ENCODE data around the gene GMPR.

GMPR gene

DNA sequence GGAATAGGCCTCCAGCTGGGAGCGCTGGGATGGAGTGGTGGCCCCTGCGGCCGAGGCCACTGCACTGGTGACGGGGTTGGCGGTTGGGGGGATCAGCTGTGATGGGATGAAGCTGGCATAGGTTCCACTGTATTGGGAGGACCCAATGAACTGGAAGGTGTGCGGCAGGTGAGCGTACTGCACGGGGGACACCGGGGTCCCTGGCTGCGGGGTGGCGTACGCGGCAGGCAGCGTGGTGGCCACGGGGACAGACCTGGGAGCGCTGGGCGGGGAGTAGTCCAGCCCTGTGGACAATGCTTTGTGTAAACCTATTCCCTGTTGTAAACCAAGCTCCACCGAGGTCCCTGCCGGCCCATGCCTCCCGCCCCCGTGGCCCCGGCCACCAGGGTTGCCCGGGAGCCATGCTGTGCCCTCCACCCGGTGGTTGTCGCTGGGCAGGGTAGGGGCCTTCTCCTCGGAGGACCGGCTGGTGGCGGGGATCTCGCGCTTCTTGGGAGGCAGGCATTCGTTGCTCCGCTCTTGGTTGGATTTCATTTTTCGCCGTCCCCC, 89.5 kb downstream of the GMPR start:
- DNase-seq (ENCODE audit: low read depth), result no peak

DNA sequence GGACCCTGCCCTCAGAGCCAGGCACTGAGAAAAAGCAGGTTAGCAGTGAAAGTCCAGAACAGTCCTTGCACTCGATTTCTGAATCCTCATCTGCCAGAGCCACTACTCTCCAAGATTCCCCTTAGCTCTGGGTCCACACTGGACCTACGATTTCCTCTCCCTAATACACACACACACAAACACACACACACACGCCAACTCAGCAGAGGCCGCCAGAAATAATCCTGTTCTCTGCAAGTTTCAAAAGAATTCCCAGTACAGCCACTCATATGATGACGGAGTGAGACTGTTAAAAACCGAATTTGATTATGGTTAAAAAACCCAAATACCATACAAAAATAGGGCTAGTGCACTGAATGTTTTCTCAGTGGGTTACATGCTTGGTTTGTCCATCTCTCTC, 90.8 kb downstream of the GMPR start:
- DNase-seq (ENCODE audit: low read depth), result no peak

DNA sequence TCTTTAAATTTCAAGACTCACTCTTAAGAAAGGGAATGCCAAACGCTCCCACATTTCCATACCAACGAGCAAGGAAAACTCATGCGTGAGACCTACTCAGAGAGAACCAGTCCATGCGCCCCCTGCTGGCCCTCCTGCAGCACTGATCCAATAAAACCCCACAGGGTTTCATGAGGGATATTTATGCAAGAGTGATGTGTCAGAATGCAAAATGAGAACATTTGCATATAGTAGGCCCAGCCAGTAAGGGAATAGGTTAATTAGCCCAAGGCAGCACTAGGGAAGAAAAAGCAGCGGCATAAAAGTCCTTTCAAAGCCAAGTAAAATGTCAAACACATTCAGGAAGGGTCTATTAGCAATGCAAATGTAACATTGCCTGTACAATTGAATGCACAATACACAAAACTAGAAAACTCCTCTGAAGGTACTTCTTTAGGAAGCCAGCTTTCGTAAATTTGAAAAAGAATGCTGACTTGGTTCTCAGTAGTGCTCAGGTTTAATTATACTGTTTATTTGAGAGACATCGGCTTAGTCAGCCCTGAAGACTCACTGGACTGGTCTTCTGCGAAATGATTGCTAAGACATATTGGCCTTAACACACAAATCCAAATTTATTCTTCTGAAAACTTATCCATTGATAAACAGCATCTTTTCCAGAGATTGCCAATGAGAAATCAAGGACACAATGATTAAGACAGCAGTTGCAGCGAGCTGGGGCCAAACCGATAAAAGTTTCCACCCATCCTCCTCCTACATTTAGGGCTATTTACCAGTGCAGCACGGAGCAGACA, 93.2 kb downstream of the GMPR start:
- peak; percentile 47 for DNase-seq (ENCODE audit: low read depth)

DNA sequence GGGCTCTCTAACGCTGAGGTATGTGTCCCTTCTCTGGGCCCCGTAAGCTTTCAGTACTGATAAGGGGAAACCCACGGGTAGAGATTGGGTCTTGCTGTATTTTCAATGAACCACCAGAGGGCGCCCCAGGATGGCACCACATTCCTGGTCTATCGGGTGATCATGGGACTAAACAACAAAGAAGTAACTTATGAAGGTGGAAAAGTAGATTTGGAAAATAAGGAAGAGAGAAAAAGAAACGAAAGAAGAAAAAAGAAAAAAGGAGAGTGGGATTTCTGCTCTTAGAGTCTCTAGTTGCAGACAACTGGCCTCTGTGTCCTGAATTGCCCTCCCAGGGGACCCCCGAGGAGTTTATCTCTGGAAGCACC, 93.8 kb downstream of the GMPR start:
- DNase-seq (ENCODE audit: low read depth), result peak; percentile 74

DNA sequence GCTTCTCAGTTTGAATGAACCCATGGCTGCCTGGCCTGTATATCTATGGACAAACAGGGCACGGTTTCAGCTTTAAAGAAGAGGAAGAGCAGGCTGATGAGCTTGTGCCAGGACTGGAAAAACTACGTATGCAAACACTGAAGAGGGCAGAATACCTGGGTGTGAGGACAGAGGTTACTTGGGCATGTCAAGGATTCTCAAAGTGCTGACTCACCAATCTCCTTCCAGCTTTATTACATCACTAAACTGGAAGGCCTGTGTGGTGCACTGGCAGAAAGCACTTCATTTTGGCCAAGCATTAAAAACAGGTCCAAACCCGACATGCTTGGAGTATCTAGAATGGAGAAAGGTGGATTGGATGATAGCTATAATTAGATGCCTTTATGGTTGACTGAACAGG, 95.2 kb downstream of the GMPR start:
- DNase-seq (ENCODE audit: low read depth), result no peak

DNA sequence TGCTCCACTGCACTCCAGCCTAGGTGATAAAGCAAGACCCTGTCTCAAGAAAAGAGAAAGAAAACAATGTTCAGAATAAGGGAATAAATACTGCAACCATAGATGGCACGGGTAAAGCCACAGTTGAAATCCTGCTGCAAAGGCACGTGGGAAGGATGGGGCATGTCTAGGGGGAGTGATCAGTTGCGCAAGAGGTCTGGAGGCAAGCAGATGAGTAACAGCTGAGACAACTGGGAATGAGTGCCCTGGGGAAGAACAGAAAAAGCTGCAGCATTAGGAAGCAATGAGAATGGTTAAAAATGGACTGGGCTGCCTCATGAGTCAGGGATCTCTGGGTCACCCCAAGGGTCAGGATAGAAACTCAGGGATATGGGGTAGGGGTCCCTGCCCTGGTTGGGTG, 96.3 kb downstream of the GMPR start:
- DNase-seq (ENCODE audit: low read depth), result no peak

DNA sequence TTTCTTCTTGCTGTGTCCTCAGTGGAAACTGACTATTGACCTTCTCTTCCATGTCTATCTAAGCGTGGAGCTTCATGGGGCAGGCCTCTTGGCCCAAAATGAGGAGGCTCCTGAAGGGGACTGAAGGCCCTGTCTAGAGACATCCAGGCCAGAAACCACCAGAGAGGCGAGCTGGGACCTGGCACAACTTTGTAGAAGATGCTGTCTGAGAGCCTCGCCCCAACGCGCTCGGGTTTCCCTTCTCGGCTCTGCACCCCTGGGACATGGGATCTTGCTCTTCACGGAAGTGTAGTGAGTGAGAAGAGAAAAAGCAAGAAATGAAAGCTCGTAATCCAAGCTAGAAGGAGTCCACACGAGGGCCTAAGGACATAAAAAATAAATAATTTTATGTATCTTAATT, 96.8 kb downstream of the GMPR start:
- DNase-seq (ENCODE audit: low read depth), result no peak

DNA sequence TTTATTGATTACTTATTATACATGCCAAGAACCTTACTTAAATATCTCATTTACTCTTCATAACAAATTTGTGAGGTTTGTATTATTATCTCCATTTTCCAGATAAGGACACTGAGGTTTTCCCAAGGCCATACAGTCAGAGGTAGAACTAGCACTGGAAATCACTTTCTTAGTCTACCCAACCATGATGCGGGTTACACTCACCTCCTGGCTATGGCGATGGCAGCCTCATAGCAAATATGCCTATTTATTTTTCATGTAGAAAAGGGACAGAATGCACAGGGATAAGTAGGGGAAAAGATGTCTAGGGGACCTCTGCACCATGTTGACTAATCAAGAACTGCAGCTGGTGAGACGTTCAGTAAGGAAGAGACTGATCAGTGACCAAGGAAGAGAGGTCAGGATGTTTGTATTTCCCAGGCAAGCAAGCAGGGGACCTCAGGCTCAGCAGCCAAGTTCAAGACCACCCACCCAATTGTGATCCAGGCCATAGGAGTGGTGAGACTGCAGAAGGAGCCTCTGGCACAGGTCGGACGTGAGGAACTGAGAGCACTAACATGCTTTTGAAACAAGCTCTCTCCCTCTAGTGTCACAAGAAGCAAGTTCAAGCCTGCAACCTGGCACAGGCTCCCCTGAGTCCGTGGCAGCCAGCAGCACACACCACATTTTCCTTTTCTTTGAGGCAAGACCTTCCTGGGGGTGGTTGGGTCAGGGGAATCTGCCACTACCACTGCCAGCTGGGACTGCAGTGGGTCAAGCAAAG, 97.8 kb downstream of the GMPR start:
- DNase-seq (ENCODE audit: low read depth), result no peak

DNA sequence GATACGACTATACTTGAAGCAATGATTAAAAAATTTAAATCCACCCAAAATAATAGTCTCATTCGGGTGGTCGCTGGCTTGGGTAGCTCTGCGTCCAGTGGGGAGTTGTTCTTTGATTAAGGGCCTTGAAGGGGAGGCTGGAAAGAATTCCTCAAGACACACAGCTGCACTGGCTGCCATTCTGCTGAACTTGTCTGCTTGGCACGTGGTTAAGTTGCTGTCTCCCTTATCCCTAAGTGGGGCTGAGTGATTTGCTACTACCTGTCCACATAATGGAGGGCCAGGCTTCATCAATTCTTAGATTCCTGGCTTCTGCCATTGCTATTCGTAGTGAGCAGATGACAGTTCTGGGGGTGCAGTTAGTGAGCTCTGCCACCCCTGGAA, 98.5 kb downstream of the GMPR start:
- no peak for DNase-seq (ENCODE audit: low read depth)

DNA sequence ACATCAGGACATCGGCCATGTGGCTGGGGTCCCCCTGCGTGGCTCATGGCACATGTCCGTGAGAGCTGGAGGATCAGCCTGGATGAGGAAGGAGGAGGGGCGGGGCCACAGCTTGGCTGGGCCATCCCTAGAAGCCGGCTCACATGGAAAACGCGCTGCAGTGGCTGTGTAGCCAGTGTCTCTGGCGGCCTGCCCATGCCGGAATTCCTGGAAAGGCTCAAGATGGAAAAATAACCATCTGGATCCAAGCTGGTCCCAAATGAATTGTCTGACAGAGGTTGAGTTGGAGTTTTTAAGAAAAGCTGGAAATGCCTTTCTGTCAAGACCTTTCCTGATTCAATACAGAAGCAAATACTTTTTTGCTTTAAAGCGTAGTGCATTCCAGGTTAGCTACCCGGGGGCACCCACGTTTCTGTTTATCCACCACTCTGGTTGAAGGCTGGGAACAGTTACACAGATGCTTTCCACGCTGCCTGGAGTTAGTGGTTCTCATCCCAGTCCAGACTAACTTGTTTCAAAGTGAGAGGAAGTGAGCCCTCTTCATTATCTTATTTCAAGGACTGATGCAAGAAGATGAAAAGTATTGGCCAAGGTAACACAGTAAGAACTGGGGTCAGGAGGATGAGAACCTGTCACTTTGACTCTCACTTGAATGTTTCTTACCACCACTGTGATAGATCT, 99.0 kb downstream of the GMPR start:
- DNase-seq (ENCODE audit: low read depth), result no peak

DNA sequence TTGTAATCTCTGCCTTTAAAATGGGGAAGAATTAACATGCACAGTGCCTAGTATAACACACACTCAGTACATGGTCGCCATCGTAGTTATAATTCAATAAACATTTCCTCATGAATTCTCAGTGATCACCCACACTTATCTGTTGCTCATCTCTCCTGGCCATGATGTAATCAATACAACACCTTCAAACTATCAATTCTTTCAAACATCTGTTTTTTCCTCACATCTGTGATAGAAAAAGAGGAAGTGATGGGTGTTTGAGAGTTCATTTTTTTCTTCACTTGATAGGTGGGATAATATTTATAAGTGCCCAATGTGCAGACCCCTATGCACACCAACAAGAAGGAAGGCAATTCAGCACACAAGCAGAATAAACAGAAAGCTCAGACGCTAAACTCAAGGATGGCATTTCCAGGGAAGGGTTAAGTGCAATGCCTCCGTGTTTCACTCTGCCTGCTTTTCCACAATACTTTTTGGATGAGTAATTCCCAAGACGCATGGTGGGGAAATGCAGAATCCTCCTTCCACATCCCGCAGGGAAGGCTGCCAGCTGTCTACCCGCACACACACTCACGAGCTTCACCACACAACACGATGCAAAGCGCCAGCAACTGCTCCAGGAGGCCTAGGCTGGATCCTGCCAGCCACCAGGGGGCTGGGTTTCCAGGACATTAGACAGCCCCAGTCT, 100.3 kb downstream of the GMPR start:
- no peak for DNase-seq (ENCODE audit: low read depth)

DNA sequence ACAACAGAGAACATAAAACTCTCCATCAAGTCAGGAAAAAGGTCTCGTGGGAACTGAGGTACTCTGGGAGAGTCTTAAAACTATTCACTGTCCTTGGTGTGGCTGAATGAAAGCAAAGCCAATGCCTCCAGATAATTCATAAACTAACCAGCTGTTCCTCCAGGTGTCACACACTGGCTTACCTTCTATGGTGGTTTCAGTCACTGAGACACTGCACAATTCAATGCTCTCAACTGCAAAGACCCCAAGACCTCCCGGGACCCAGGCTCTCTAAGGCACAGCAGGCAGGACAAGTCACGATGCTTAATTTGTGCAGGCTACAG, 100.8 kb downstream of the GMPR start:
- no peak for DNase-seq (ENCODE audit: low read depth)

DNA sequence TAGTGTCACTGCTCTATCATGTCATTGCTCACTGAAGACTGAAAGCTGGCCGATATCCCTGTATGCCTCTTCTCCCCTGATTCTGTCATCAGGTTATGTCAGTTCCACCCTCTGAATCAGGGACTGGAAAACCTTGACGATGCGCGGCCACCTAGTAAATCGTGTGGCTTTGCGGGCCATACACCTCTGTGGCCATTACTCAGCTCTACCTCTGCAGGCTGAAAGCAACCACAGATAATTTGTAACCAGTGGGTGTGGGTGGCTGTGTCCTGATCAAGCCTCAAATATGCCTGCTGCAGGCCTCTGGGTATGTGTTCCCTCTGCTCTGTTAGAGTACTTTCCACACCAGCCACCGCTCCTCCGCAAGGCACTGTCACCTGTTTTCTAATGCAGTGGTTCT, 105.2 kb downstream of the GMPR start:
- DNase-seq (ENCODE audit: low read depth), result no peak

DNA sequence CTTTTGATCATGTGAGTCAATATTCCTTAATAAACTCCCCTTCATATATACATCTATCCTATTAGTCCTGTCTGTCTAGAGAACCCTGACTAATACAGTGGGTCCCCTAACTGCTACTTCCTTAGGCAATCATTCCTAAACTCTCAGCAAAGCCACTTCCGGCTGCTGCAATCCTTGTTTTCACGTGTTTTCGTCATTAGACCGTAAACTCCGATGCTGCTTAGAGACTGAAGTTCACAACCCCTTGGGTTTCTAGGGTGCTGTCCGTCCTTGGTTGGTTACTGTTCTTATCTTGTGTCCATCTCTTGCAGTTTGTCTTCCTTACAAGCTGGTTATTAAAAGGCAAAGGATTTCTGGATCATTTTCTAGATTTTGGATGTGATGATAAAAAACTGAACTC, 106.4 kb downstream of the GMPR start:
- DNase-seq (ENCODE audit: low read depth), result no peak
